IPS-NIHi7 (cell line): ENCODE measurements around the gene LRRC75A.
"Not testable (repeated sequence)": the region's sequence is repeated elsewhere in the genome, so short reads cannot be mapped to it uniquely, and the experiment has no call there.

Experiments
- DNase-seq: peaks from one replicate; pipeline ENCODE4 v3.0.0; 2012; ENCODE audit warnings: mixed read lengths; ENCODE audit errors: extremely low spot score

The LRRC75A gene

GRCh38 chr17:16398270-16399267 lies 93.4 kb downstream of the LRRC75A start:
- peak; percentile 11 for DNase-seq

GRCh38 chr17:16396693-16397092 lies 95.3 kb downstream of the LRRC75A start:
- not testable (repeated sequence) for DNase-seq

- DNase-seq: not testable (repeated sequence)
These were observed 96.1 kb downstream of the LRRC75A start for GRCh38 chr17:16395887-16396286.

- not testable (repeated sequence) for DNase-seq
These were observed 99.5 kb downstream of the LRRC75A start for GRCh38 chr17:16392491-16392890.
